ENCODE measurements around the gene GPC5. TPM values are rescaled to one million over a fixed set of nuclear protein-coding genes. Genes with fewer than 3 reads are reported as not detected.

GPC5 gene
- total and polyA plus RNA-seq, 9 of the 15 experiments (the other 6 are each of a cell fraction or from before 2014, with no cell fraction given): 0.18 to 0.27 TPM; not detected in 7

DNA sequence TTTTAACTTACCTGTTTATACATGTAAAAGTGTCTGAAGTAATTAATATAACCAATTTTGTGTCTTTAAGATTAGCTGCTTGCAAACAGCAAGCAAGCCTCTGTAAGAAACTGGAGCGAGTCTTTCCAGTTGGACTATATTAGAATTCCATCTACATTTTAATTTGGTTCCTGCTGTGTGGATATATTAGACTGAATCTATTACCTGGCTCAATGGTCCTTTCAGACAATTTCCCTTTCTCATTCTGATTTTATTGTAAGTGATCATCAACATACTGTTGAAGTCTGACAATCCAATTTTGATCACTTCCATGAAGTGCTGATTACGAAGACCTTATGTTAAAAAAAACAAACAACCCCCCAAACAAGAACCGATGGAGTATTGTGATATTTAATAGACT is 72.3 kb downstream of the GPC5 start:
- no peaks in the 10 kb centered on the region for H3K27me3 ChIP-seq (ENCODE audit: control insufficient read depth in 2 of 2, insufficient read depth in 2 of 2, low read length in 2 of 2)
- 0% methylated on average over 3 of the region's 3 CpGs for WGBS (ENCODE audit: insufficient coverage, low coverage, missing lambda C conversion rate)
- H3K4me3 ChIP-seq: no peak overlapping the region
- H3K79me2 ChIP-seq (ENCODE audit: control insufficient read depth, insufficient read depth, low read length): no peaks in the 10 kb centered on the region
- DNase-seq (ENCODE audit: extremely low read depth in 1 of 4, low spot score in 3 of 4): no peak
- H3K9ac ChIP-seq (ENCODE audit: insufficient read depth in 1 of 2, low read depth in 2 of 2, low read length in 2 of 2): no peak overlapping the region
- H2AFZ ChIP-seq (ENCODE audit: low read depth, low read length): no peak overlapping the region
- ATAC-seq: no peak
- no peaks in the 10 kb centered on the region for H3K36me3 ChIP-seq (ENCODE audit: control insufficient read depth, insufficient read depth, low read length)
- H3K4me2 ChIP-seq (ENCODE audit: insufficient read depth, low read length): no peak overlapping the region
- no TSS peak for BruUV-seq (replicated peaks)
- in situ Hi-C loops (cut with MboI): no loop called here
- no peak for FAIRE-seq
- H3K4me1 ChIP-seq (replicated peaks in 1 of 2; ENCODE audit: control insufficient read depth in 2 of 2, insufficient read depth in 2 of 2, low read length in 2 of 2): no peaks in the 10 kb centered on the region
- intact Hi-C loops (cut with micrococcal nuclease): no loop called here
- H3K27ac ChIP-seq (ENCODE audit: extremely low read depth, low read depth, low read length): no peak overlapping the region
- no peak for TF ChIP-seq MYBL2 (IDR thresholded peaks at IDR 0.05; ENCODE audit: low read depth)
- TF ChIP-seq MYBL2 (CRISPR knock-in tag; IDR thresholded peaks at IDR 0.05; ENCODE audit: borderline replicate concordance): no peak
- no peak for TF ChIP-seq ZNF707 (CRISPR knock-in tag; conservative IDR thresholded peaks at IDR 0.05)
- TF ChIP-seq, protein P1, sequence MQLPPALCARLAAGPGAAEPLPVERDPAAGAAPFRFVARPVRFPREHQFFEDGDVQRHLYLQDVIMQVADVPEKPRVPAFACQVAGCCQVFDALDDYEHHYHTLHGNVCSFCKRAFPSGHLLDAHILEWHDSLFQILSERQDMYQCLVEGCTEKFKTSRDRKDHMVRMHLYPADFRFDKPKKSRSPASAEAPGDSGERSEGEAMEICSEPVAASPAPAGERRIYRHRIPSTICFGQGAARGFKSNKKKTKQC (CRISPR knock-in tag; IDR thresholded peaks at IDR 0.05): no peak
- TF ChIP-seq JUN (IDR thresholded peaks at IDR 0.05; ENCODE audit: borderline replicate concordance, low read depth, low read length): no peak
- TF ChIP-seq JUN (CRISPR knock-in tag; IDR thresholded peaks at IDR 0.05; ENCODE audit: borderline replicate concordance): no peak
- TF ChIP-seq SPI1 (IDR thresholded peaks at IDR 0.05; ENCODE audit: borderline replicate concordance, low read depth, low read length): no peak
- no peaks in the 10 kb centered on the region for H3K9me3 ChIP-seq (replicated peaks; ENCODE audit: control insufficient read depth, insufficient read depth, low read depth, low read length)
- no peaks in the 10 kb centered on the region for H3K9me1 ChIP-seq (ENCODE audit: control insufficient read depth, insufficient read depth, low read length)
- POLR2A ChIA-PET: interaction anchor here (2.8 kb wide), 1 partner anchor 10 kb away, joined by 6 read pairs; no protein-coding TSS in a partner anchor
- no peaks in the 10 kb centered on the region for H4K20me1 ChIP-seq (replicated peaks; ENCODE audit: control insufficient read depth, insufficient read depth, low read length)
- CTCF ChIA-PET (ENCODE audit: low intra/inter-chr PET ratio): no interaction called here
